GM21447 (cell line): ENCODE data around the gene APLP1.
"Not testable (repeated sequence)": the region's sequence is repeated elsewhere in the genome, so short reads cannot be mapped to it uniquely, and the experiment has no call there.

Experiments used
- ATAC-seq: cut with Tn5 transposase; IDR thresholded peaks from one replicate; pipeline ENCODE4 v1.9.1; 2021; ENCODE audit not compliant: unreplicated experiment

Gene APLP1

DNA sequence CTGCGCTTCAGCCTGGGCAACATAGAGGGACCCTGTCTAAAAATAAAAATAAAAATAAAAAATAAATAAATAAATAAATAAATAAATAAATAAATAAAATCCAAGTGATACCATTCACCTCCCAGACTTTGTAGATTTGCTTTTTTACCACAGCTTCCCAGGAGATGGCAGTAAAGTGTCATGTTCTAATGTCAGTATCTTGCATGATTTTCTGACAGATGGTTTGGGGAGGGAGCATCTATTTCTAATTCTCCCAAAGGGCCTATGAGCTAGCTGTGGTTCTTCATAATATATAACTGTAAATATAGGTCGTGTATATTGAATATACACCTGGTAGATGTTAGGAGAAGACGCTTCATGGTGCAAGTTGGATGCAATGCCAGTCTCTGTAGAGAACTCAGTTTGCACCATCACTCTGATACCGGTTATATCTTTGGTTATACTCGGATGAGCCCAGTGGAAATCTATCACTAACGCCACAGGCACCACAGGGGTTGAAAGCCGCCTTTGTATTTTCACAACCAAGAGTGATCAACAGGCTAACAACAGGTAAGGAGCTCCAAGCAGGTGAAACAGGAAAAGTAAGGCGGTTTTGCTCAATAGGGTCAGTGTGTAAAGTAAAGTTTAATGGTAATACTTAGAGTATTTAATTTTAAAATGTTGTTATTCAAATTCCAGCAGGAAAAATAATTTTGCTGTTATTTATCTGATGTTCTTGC is 13.9 kb downstream of the APLP1 start:
- ATAC-seq = no peak

DNA sequence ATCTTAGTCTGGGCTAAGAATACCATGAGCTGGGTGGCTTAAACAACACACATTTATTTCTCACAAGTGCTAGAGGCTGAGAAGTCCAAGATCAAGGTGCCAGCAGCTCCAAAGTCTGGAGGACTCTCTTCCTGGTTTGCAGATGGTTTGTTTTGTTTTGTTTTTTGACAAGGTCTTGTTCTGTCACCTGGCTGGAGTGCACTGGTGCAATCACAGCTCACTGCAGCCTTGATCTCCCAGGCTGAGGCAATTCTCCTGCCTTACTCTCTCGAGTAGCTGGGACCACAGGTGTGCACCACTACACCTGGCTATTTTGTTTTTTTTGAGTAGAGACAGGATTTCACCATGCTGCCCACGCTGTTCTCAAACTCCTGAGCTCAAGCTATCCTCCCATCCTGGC is 15.5 kb downstream of the APLP1 start:
- ATAC-seq = no peak

DNA sequence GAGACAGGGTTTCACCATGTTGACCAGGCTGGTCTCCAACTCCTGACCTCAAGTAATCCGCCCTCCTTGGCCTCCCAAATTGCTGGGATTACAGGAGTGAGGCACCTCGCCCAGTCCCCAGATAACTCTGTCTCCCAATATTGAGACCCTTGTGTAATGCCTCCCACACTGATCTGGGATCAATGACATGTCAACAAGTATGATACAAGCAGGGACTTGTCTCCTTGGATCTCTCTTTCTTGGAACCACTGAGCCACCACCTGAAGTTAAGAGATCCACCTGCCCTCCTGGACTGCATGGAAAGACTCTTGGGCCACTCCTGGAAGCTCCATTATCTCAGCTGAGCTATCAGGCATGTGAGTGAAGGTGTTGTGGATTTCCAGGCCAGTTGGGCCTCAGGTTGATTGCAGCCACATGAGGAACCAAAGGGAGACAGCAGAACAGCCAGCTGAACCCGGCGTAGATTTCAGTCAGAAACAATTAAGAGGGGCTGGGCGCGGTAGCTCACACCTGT is 16.9 kb downstream of the APLP1 start:
- no peak for ATAC-seq

DNA sequence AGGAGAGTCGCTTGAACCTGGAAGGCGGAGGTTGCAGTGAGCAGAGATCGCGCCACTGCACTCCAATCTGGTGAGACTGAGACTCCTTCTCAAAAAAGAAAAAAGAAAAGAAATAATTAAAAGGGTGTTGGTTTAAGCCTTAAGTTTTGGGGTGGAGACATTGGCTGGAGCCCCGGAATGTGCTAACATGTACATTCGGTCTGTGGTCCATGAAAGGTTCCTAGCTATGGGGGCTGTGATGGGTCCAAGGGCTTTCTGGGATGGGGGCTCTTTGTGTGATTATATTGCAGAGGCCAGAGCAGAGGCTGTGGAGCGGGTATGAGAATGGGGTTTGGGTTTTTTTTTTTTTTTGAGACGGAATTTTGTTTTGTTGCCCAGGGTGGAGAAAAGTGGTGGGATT is 17.5 kb downstream of the APLP1 start:
- ATAC-seq = no peak

DNA sequence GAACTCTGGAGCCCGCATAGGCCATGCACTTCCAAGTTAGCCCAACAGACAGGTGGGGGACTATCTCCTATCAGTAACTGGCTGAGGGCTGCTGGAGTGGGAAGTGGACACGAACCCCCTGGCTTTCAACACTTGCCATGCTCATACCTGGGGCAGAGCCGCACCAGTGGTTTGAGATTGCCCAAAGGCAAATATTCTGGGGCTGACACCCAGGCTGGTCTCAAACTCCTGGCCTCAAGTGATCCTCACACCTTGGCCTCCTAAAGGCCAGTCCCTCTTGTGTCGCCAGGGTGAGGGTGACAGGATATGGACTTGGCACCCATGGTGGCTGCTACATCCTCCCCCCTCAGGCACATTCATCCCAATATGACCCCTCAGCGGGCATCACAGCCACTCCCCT is 18.8 kb downstream of the APLP1 start:
- no peak for ATAC-seq

DNA sequence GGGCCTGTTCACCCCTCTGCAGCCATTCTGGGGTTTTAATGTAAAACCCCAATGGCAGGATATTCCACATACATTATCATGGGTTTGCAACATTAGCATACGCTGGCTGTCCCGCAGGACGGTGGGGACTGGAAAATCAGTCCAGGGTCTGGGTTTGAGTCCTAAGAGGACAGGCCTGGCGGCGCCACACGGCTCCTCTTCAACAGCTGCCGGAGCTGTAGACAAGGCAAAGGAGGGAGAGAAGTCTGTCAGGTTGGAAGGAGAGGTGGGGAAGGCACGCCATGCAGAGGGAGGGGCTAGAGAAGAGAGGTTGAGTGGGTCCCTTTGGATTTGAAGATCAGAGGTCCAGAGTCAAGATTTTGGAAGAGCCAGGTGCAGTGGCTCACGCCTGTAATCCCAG is 20.0 kb downstream of the APLP1 start:
- ATAC-seq = no peak

DNA sequence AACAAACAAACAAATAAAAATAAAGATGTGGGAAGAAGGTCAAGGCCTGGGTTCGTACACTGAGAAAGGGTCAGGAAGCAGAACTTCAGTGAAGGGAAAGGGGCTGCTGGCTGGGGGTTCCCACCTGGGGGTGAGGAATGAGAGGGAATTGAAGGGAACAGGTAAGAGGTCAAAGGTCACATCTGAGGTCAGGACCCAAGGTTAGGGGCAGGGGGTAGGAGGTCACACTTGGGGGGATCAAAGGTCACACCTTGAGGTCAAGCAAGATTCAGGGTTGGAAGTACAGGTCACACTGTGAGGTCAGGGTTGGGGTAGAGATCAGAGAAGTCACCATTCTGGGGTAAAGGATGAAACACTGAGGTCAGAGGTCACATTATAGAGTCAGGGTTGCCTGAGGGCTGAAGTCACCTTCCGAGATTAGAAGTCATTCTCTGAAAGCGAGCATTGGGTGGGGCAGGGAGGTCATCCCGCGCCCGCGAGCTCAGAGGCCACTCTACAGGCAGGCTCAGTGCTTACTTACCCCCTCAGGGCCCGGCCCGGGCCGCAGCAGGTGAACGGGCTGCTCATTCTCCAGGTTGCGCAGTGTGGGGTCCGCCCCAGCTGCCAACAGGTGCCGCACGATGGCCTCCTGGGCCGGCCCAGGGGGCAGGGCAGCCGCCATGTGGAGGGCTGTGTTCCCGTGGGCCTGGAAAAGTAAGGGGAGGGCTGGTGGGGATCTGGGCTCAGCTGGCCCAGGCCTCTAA is 21.2 kb downstream of the APLP1 start:
- no peak for ATAC-seq

DNA sequence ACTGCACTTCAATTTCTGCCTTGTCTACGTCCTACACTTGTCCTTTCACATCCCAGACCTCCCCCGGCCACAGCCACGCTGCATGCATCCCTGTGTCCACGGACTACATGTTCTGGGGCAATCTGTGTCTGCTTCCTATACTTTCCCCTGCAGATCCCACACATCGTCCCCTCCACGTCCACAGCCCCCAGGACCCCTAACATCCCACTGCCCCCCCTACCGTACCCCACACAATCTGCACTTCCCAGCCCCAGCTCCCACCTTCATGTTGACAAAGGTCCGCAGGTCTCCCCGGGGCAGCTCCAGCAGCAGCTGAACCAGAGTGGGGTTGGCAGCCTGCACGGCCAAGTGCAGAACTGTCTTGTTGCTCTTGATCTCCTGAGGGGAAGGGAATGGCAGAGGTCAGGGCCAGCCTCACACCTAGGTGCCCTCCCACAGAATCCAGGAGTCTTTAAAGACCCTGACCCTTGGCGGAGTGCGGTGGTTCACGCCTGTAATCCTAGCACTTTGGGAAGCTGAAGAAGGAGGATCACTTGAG is 21.8 kb downstream of the APLP1 start:
- ATAC-seq = no peak

DNA sequence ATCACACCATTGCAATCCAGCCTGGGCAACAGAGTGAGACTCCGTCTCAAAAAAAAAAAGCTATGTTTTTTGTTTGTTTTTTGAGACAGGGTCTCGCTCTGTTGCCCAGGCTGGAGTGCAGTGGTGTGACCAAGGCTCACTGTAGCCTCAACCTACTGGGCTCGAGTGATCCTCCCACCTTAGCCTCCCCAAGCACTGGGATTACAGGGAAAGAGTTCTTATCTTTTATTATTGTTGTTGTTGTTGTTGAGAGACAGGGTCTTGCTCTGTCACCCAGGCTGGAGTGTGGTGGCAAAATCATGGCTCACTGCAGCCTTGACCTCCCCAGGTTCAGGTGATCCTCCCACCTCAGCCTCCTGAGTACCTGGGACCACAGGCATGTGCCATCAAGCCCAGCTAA is 23.4 kb downstream of the APLP1 start:
- not testable (repeated sequence) for ATAC-seq

DNA sequence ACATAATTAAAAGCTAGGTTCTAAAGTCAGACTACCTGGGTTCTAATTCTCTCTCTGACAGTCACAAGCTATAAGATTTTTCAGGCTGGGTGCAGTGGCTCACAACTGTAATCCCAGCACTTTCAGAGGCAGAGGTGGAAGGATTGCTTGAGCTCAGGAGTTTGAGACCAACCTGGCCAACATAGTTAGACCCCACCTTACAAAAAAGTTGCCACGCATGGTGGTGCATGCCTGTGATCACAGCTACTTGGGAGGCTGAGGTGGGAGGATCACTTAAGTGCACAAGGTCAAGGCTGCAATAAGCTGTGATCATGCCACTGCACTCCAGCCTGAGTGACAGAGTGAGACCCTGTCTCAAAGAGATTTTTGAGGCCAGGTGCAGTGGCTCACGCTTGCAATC is 26.0 kb downstream of the APLP1 start:
- no peak for ATAC-seq

DNA sequence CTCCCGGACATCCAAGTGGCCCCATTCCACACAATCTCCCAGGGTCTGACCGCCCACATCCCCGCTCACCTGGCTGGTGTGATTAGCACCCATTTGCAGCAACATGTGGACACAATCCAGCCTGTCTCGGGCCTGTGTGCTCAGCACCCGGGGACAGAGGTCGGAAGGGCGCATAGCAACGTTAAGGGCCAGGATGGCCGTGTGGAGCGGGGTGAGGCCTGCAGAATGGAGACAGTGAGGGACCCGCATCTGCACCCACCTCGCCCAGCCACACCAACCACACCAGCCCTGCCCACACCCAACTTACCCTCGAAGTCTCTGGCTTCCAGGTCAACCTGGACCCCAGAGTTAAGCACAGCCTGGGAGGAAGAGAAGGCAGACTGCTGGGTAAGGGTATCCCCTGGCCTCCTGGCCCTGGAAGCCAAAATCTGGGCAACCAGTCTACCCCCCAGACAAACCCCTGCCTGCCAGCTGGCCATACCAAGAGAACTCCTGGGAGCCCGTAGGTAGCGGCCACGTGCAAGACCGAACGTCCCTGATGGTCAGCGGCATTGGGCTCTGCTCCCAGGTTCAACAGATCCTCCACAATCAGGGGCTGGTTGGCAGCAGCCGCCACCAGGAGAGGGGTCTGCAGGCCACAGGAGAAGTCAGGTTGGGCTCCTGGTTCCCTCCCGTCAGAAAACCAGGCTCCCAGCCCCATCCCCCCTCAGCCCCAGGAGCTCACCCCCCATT is 27.7 kb downstream of the APLP1 start:
- no peak for ATAC-seq

DNA sequence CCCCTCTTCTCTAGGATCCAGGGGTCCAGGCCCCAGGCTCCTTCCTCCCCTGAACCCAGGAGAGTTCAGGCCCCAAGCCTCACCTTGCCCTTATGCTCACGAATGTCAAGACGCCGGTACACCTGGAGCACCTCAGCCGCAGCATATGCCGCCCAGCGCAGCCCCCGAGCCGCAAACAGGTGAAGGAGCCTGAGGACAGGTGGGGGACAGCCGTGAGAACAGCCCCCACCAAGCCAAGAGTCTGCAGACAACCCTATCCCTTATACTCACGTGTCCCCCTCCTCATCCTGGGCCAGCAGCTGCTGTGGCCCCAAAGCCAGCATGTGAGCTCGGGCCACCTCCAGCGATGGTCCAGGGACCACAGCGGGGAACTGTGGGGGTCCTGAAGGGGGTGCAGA is 28.3 kb downstream of the APLP1 start:
- no peak for ATAC-seq

DNA sequence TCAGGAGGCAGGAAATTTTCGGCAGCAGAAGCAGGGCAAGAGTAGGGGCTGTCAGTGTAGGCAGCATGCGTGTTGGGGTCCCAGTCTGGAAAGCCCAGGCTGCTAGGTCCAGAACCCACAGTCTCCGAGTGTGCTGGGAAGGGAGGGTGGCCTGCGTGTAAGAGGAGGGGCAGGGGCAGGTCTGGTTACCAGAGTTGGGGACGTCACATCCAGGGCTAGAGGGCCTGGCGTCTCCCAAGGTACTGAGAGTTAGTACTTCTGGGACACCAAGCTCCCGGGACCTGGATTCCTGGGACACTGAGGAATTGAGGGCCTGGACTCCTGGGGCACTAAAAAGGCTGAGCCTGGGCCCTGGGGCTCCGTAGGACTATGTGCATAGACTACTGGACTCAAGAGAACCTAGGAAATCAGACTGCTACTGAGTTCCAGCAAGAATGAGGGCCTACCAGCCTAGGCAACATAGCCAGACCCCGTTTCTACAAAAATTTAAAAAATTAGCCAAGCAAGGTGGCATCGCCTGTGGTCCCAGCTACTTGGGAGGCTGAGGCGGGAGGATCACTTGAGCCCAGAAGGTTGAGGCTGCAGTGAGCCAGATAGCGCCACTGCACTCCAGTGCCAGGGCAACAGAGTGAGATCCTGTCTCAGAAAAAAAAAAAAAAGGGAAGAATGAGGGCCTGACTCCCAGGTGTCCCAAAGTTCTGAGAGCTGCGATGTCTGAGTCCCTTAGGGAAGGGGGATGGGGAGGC is 29.5 kb downstream of the APLP1 start:
- ATAC-seq = no peak

DNA sequence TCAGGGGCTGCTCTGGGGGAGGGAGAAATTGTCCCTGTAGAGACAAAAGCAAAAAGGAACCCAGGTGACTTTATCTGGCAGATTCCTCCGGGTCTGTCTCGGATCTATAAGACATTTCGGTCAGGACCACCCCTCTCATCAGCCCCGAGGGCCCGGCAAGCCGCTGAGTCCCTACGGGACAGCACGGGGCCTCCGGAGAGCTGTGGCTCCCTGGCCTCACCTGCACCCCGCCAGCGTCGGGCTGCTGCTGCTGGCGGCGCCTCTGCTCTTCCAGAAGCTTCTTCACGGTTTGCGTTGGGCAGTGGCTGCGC is 30.1 kb downstream of the APLP1 start:
- no peak for ATAC-seq

DNA sequence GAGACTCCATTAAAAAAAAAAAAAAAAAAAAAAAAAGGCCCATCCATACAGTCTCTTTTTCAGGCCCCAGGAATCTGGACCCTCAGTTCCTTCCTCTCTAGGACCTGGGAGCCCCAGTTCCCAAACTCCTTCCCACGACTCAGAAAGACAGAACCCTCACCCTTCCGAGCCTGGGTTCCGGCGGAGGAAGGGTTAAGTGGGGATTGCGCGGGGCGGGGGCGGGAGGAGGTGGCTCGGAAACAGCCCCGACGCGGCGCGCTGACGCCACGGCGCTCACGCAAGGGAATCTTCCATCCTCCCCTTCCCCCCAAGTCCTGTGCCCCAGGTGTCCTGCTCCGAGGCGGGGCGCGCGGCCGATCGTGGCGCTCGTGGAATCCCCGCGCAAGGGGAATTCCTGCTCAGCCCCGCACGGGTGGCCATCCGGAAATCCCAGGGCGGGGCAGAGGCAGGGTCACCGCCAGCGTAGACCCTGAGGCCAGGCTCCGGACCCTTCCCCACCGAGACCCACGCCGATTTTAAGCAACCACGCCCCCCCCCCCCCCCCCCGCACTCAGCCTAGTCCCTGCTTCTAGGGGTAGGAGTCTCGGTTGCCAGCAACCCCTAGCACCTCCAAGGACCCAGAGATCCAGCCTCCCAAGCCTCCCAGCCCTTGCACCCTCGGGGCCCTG is 31.3 kb downstream of the APLP1 start:
- ATAC-seq = peak; percentile 31

DNA sequence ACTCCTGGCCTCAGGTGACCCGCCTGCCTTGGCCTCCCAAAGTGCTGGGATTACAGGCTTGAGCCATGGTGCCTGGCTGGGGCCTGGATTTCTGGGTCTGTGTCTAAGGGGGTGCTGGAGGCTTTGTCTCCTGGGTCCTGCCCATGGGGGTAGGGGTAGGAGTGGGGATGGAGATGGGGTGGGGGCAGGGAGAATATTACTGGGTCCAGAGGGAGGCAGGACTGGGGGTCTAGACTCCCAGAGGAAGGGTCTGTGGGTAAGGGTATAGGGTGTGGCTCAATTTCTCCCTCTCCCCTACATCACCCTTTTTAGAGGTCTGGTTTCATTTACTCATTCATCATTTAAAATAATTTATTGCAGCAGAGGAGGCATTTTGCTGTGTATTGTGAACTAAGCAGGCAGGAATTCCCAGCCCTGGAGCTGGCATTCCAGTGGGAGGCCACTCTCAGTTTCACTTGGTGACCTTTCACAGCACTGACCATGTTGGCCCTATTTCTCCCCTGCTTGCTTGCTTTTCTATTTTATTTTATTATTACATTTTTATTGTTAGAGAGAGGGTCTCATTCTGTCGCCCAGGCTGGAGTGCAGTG is 32.8 kb downstream of the APLP1 start:
- ATAC-seq = no peak

DNA sequence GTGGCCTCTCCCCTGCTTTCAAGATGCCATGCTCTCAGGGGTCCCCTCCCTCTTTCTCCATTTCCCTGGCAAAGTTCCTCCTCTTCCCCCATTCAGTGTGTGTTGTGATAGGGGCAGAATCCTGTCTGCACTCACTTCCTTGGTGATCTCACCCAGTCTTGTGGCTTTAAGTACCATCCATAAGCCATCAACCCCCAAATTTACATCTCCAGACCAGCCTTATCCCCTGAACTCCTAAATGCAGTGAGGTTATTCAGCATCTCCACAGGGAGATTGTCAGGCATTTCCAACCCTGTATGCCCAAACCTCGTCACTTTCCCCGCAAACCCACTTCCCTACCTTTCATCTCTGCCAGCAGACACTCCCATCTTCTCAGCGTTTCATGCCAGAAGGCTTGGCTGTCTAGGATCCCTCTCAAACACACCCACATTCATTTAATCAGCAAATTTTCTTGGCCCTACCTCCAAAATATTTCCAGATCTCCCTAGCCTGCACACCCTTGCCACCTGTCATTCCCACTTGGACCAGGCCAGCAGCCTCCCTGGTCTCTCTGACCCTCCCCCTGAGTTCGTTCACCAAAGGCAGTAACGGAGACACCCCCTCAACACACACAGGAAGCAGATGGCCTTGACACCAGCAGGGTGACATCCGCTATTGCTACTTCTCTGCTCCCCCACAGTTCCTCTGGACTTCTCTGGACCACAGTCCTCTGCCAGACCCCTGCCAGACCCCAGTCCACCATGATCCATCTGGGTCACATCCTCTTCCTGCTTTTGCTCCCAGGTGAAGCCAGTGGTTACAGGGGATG is 33.7 kb downstream of the APLP1 start, which contains the start of gene HCST:
Gene HCST (plus strand): TSS at position 676 of the 808 bp plus-strand sequence. CDS start 65 bp downstream, at position 741.
- no peak for ATAC-seq

DNA sequence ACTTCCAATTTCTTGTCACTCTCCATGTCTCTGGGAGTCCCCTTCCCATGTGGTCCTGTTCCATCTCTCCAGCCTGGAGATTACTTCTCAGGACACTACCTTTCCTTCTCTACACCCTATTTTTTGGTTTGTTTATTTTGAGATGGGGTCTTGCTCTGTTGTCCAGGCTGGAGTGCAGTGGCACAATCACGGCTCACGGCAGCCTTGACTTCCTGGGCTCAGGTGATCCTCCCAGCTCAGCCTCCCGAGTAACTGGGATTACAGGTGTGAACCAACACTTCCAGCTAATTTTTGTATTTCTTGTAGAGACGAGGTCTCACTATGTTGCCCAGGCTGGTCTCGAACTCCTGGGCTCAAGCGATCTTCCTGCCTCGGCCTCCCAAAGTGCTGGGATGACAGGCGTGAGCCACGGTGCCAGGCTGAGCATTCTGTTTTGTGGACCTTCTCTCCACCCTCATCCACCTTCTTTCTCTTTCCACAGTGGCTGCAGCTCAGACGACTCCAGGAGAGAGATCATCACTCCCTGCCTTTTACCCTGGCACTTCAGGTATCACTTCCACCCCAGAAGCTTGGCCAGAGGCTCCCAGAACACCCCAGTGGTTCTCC is 34.6 kb downstream of the APLP1 start:
- ATAC-seq = no peak
